Measurements from ENCODE around the gene APLN.

APLN gene

GRCh38 chrX:129679901-129680300 is 25.1 kb upstream of the APLN start:
- H3K4me1 Mint-ChIP-seq: peaks cover 22% of the 10 kb centered on the region
- H3K27ac Mint-ChIP-seq: peak overlapping the region; percentile 17
- no peaks in the 10 kb centered on the region for H3K27me3 Mint-ChIP-seq
- peak overlapping the region; percentile 1 for H3K4me3 Mint-ChIP-seq
- H3K36me3 Mint-ChIP-seq: no peaks in the 10 kb centered on the region
- H3K9me3 Mint-ChIP-seq: no peaks in the 10 kb centered on the region

GRCh38 chrX:129678614-129679195 is 23.9 kb upstream of the APLN start:
- Mint-ChIP-seq H3K36me3 (no peaks in the 10 kb centered on the region), H3K4me1 (peaks cover 22% of the 10 kb centered on the region), H3K27ac (no peak overlapping the region), H3K9me3 (no peaks in the 10 kb centered on the region), H3K4me3 (peak overlapping the region; percentile 54), H3K27me3 (no peaks in the 10 kb centered on the region)

GRCh38 chrX:129667412-129667811 is 12.7 kb upstream of the APLN start:
- peaks cover 5% of the 10 kb centered on the region for H3K9me3 Mint-ChIP-seq
- H3K36me3 Mint-ChIP-seq: peaks cover 2% of the 10 kb centered on the region
- H3K27ac Mint-ChIP-seq: peak overlapping the region; percentile 69

GRCh38 chrX:129665916-129666644 is 11.3 kb upstream of the APLN start:
- H3K27me3 Mint-ChIP-seq: no peaks in the 10 kb centered on the region
- peaks cover 5% of the 10 kb centered on the region for H3K9me3 Mint-ChIP-seq
- peaks cover 2% of the 10 kb centered on the region for H3K36me3 Mint-ChIP-seq
- H3K4me1 Mint-ChIP-seq: no peaks in the 10 kb centered on the region
- no peak overlapping the region for H3K4me3 Mint-ChIP-seq
- no peak overlapping the region for H3K27ac Mint-ChIP-seq

More at GRCh38 chrX:129667412-129667811, 12.7 kb upstream of the APLN start:
- Mint-ChIP-seq H3K4me1 (no peaks in the 10 kb centered on the region), H3K27me3 (no peaks in the 10 kb centered on the region), H3K4me3 (no peak overlapping the region)

- no peak overlapping the region for H3K27ac Mint-ChIP-seq
These were observed 8.4 kb upstream of the APLN start for GRCh38 chrX:129663171-129663570.

GRCh38 chrX:129661369-129661768 is 6.6 kb upstream of the APLN start:
- Mint-ChIP-seq H3K9me3 (no peaks in the 10 kb centered on the region), H3K36me3 (no peaks in the 10 kb centered on the region), H3K27ac (no peak overlapping the region), H3K27me3 (no peaks in the 10 kb centered on the region), H3K4me3 (no peak overlapping the region), H3K4me1 (no peaks in the 10 kb centered on the region)

More at GRCh38 chrX:129663171-129663570, 8.4 kb upstream of the APLN start:
- Mint-ChIP-seq H3K36me3 (peaks cover 2% of the 10 kb centered on the region), H3K4me3 (no peak overlapping the region), H3K27me3 (no peaks in the 10 kb centered on the region), H3K4me1 (no peaks in the 10 kb centered on the region), H3K9me3 (peaks cover 5% of the 10 kb centered on the region)

GRCh38 chrX:129659861-129660260 is 5.1 kb upstream of the APLN start:
- H3K9me3 Mint-ChIP-seq: no peaks in the 10 kb centered on the region
- no peak overlapping the region for H3K27ac Mint-ChIP-seq

GRCh38 chrX:129659141-129659540 is 4.4 kb upstream of the APLN start:
- H3K4me3 Mint-ChIP-seq: no peak overlapping the region
- H3K36me3 Mint-ChIP-seq: no peaks in the 10 kb centered on the region
- H3K9me3 Mint-ChIP-seq: no peaks in the 10 kb centered on the region
- H3K4me1 Mint-ChIP-seq: peaks cover 8% of the 10 kb centered on the region
- no peaks in the 10 kb centered on the region for H3K27me3 Mint-ChIP-seq
- no peak overlapping the region for H3K27ac Mint-ChIP-seq

More at GRCh38 chrX:129659861-129660260, 5.1 kb upstream of the APLN start:
- Mint-ChIP-seq H3K4me1 (peaks cover 8% of the 10 kb centered on the region), H3K36me3 (no peaks in the 10 kb centered on the region), H3K27me3 (no peaks in the 10 kb centered on the region), H3K4me3 (no peak overlapping the region)

GRCh38 chrX:129658429-129658828 is 3.7 kb upstream of the APLN start:
- Mint-ChIP-seq H3K27me3 (no peaks in the 10 kb centered on the region), H3K36me3 (no peaks in the 10 kb centered on the region), H3K27ac (no peak overlapping the region), H3K4me3 (no peak overlapping the region), H3K4me1 (peaks cover 8% of the 10 kb centered on the region), H3K9me3 (no peaks in the 10 kb centered on the region)

- Mint-ChIP-seq H3K9me3 (no peaks in the 10 kb centered on the region), H3K27me3 (no peaks in the 10 kb centered on the region), H3K27ac (peak overlapping the region; percentile 41), H3K4me3 (peak overlapping the region; percentile 69), H3K4me1 (peaks cover 8% of the 10 kb centered on the region), H3K36me3 (no peaks in the 10 kb centered on the region)
These were observed 942 bp upstream of the APLN start for GRCh38 chrX:129655547-129656249.

GRCh38 chrX:129653971-129654651 is 645 bp downstream of the APLN start:
- no peaks in the 10 kb centered on the region for H3K27me3 Mint-ChIP-seq
- peaks cover 8% of the 10 kb centered on the region for H3K4me1 Mint-ChIP-seq
- H3K36me3 Mint-ChIP-seq: no peaks in the 10 kb centered on the region
- no peak overlapping the region for H3K27ac Mint-ChIP-seq
- H3K4me3 Mint-ChIP-seq: peak overlapping the region; percentile 51
- H3K9me3 Mint-ChIP-seq: no peaks in the 10 kb centered on the region

- Mint-ChIP-seq H3K36me3 (no peaks in the 10 kb centered on the region), H3K27me3 (no peaks in the 10 kb centered on the region), H3K4me3 (peak overlapping the region; percentile 71), H3K9me3 (no peaks in the 10 kb centered on the region), H3K4me1 (peaks cover 8% of the 10 kb centered on the region), H3K27ac (no peak overlapping the region)
These were observed 1.4 kb downstream of the APLN start for GRCh38 chrX:129653181-129653970.

- H3K36me3 Mint-ChIP-seq: no peaks in the 10 kb centered on the region
- H3K4me3 Mint-ChIP-seq: no peak overlapping the region
- H3K27me3 Mint-ChIP-seq: no peaks in the 10 kb centered on the region
- peaks cover 8% of the 10 kb centered on the region for H3K4me1 Mint-ChIP-seq
- no peak overlapping the region for H3K27ac Mint-ChIP-seq
- H3K9me3 Mint-ChIP-seq: no peaks in the 10 kb centered on the region
These were observed 2.1 kb downstream of the APLN start for GRCh38 chrX:129652565-129653169.

GRCh38 chrX:129651756-129652564 is 2.8 kb downstream of the APLN start:
- no peaks in the 10 kb centered on the region for H3K9me3 Mint-ChIP-seq
- no peaks in the 10 kb centered on the region for H3K36me3 Mint-ChIP-seq
- H3K4me1 Mint-ChIP-seq: peaks cover 8% of the 10 kb centered on the region
- no peak overlapping the region for H3K4me3 Mint-ChIP-seq
- no peaks in the 10 kb centered on the region for H3K27me3 Mint-ChIP-seq
- no peak overlapping the region for H3K27ac Mint-ChIP-seq

Measured in activated naive CD4-positive, alpha-beta T cell treated with anti-CD3 and anti-CD28 coated beads, Interleukin-2, amount 50 U/mL, for 24 hours (primary cell).